Measurements from ENCODE around the gene APOL2. TPM values are rescaled to one million over a fixed set of nuclear protein-coding genes. Genes with fewer than 3 reads are reported as not detected.
"Not testable (repeated sequence)": the region's sequence is repeated elsewhere in the genome, so short reads cannot be mapped to it uniquely, and the experiment has no call there.

APOL2 gene
- total and polyA plus RNA-seq, 4 donors, result 26.4 to 62.8 (median 36.3) TPM

DNA sequence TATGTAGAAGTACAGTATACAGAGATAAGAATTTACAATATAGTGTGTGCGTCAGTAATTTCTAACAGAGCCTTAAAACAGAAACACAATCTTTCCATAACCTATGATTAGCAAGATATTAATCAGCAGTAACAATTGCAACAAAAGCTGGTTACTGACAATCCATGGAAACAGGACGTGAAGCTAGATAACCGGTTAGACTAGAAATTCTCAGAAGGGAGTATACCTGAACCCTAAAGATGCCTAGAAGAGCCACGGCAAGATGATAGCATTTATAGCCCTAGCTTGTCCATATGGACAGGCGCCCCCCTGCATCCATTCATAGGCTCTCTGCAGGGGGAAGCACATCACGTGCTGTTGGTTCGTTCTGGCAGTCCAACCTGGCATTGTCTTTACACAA is 35.9 kb downstream of the APOL2 start:
- H3K27ac ChIP-seq (ENCODE audit: low read depth in 1 of 2, low read length in 2 of 2); H3K36me3 ChIP-seq (ENCODE audit: control insufficient read depth in 1 of 2, insufficient read depth in 2 of 2, low read length in 1 of 2); ATAC-seq (ENCODE audit: low FRiP score); H3K4me3 ChIP-seq (ENCODE audit: low read length in 2 of 2); H3K9me3 ChIP-seq (ENCODE audit: control insufficient read depth, low read length); intact Hi-C loops (cut with DNase I); DNase-seq; H3K4me1 ChIP-seq (ENCODE audit: control insufficient read depth in 1 of 2, insufficient read depth in 2 of 2, low read length in 2 of 2); H3K27me3 ChIP-seq (ENCODE audit: control insufficient read depth in 1 of 2, insufficient read depth in 2 of 2, low read length in 1 of 2): not testable (repeated sequence)
- 88 to 93% methylated on average over 7 of the region's 7 CpGs for WGBS, 2 donors

DNA sequence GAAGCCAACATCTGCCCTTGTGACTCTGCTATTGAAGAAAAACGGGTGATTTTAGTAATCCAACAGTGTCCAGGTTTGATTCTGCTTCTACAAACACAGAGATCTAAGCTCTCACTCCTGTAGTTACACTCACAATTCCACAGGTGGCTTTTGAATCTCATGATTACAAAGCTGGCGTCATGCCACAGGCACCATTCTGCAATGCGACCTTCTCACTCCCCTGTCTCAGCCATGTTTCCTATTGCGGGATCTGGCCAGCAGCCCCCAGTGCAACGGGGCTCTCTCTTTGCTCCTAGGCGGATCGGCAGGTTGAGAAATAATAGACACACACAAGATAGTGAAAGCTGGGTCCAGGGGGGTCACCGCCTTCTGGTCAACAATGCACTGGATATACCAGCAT is 36.4 kb downstream of the APOL2 start:
- ATAC-seq (ENCODE audit: low FRiP score); H3K4me3 ChIP-seq (ENCODE audit: low read length in 2 of 2); H3K36me3 ChIP-seq (ENCODE audit: control insufficient read depth in 1 of 2, insufficient read depth in 2 of 2, low read length in 1 of 2); intact Hi-C loops (cut with DNase I); H3K27me3 ChIP-seq (ENCODE audit: control insufficient read depth in 1 of 2, insufficient read depth in 2 of 2, low read length in 1 of 2); DNase-seq; H3K4me1 ChIP-seq (ENCODE audit: control insufficient read depth in 1 of 2, insufficient read depth in 2 of 2, low read length in 2 of 2); H3K27ac ChIP-seq (ENCODE audit: low read depth in 1 of 2, low read length in 2 of 2); H3K9me3 ChIP-seq (ENCODE audit: control insufficient read depth, low read length): not testable (repeated sequence)
- WGBS, 2 donors, result 80 to 81% methylated on average over 8 of the region's 8 CpGs

DNA sequence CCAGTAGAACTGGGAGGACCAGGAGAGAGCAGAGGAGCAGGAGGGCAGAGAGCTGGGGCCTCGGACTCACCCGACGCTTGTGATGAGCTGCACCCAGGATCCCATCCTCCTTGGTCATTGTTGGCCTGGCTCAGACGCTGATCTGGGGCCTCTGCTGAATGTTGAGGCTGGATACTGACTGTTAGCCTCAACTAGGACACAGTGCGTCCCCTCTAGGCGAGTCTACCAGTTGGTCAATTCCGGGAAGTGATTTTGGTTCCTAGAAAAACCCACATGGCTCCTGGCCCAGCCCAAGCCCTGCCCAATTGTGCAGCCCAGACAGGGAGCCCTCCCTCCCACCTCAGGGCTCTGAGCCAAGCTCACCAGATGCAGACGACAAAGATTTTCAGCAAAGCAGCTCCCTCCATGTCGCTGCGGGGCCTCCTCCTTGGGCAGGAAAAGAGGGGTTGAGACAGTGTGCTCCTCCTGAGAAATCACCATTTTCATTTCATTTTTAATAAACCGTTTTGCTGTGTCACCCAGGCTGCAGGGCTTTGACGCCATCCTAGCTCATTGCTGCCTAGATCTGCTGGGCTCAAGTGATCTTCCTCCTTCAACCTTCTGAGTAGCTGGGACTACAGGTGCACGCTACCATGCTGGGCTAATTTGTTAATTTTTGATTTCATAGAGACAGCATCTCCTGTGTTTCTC is 37.6 kb downstream of the APOL2 start, which contains the start of gene APOL4:
APOL4 (minus strand) TSS at position 180 of the 690 bp plus-strand sequence; CDS start at position 105, 75 bp downstream.
- Histone ChIP-seq H3K9me3 (ENCODE audit: control insufficient read depth, low read length) (no peaks in the 10 kb centered on the region), H3K4me3 (ENCODE audit: low read length in 2 of 2) (no peak within 1 kb of the TSS), H3K27me3 (ENCODE audit: control insufficient read depth in 1 of 2, insufficient read depth in 2 of 2, low read length in 1 of 2) (no peaks in the 10 kb centered on the region), H3K4me1 (ENCODE audit: control insufficient read depth in 1 of 2, insufficient read depth in 2 of 2, low read length in 2 of 2) (no peaks in the 10 kb centered on the region), H3K27ac (ENCODE audit: low read depth in 1 of 2, low read length in 2 of 2) (no peak within 1 kb of the TSS), H3K36me3 (ENCODE audit: control insufficient read depth in 1 of 2, insufficient read depth in 2 of 2, low read length in 1 of 2) (no peaks in the 10 kb centered on the region)
- intact Hi-C loops (cut with DNase I), result no loop called here
- 29 to 35% methylated on average over 13 of the region's 13 CpGs for WGBS, 2 donors
- DNase-seq (peak; percentile 73 to 88), ATAC-seq (ENCODE audit: low FRiP score) (peak; percentile 83)

DNA sequence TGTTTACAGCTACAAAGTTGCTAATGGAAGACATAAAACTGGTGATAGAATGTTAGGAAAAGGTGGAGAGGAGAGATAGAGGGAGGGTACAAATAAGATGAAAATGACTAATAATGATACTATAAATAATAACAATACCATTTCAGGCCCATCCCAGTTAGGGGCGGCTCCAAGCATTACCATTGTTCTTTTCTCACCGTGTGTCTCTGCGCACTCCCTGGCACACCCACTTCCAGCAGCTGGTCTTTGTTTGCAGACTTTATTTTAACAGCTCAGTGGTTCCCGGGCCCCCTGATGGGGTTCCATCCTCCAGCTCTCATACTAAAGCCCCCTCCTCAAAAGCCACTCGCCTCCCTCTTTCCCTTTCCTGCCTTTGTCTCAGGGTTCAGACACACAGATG is 38.3 kb downstream of the APOL2 start:
- DNase-seq; H3K4me1 ChIP-seq (ENCODE audit: control insufficient read depth in 1 of 2, insufficient read depth in 2 of 2, low read length in 2 of 2); H3K27ac ChIP-seq (ENCODE audit: low read depth in 1 of 2, low read length in 2 of 2); H3K27me3 ChIP-seq (ENCODE audit: control insufficient read depth in 1 of 2, insufficient read depth in 2 of 2, low read length in 1 of 2); ATAC-seq (ENCODE audit: low FRiP score); H3K36me3 ChIP-seq (ENCODE audit: control insufficient read depth in 1 of 2, insufficient read depth in 2 of 2, low read length in 1 of 2); intact Hi-C loops (cut with DNase I); H3K4me3 ChIP-seq (ENCODE audit: low read length in 2 of 2); H3K9me3 ChIP-seq (ENCODE audit: control insufficient read depth, low read length): not testable (repeated sequence)
- 94 to 100% methylated on average over 1 of the region's 5 CpGs for WGBS, 2 donors

DNA sequence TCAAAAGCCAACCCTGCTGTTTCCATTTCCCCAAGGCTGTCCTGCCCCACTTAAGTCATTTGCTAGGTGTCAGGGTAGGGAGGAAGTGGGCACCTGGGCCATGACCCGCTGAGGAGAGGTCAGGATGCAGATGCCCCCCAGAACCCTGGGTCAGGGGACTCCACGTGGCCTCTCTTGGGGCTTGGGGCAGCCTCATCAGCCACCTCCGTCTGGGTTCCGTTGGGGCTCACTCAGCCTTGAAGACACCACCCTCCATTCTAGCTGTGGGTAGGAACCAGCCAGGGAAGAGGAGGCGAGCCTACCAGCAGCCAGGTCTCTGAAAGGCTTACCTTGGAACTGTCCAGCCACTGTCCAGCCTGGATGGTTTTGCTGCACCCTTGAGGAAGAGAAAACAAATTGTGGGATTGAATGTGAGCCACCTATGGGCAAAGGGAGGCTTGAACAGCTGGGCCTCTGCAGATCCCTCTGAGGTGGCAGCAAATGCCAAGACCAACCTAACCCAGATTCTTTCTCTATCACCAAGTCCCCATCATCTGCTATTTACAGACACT is 40.3 kb downstream of the APOL2 start:
- Histone ChIP-seq H3K4me1 (ENCODE audit: control insufficient read depth in 1 of 2, insufficient read depth in 2 of 2, low read length in 2 of 2) (no peaks in the 10 kb centered on the region), H3K27me3 (ENCODE audit: control insufficient read depth in 1 of 2, insufficient read depth in 2 of 2, low read length in 1 of 2) (no peaks in the 10 kb centered on the region), H3K27ac (ENCODE audit: low read depth in 1 of 2, low read length in 2 of 2) (no peak overlapping the region), H3K36me3 (ENCODE audit: control insufficient read depth in 1 of 2, insufficient read depth in 2 of 2, low read length in 1 of 2) (no peaks in the 10 kb centered on the region), H3K4me3 (ENCODE audit: low read length in 2 of 2) (no peak overlapping the region), H3K9me3 (ENCODE audit: control insufficient read depth, low read length) (no peaks in the 10 kb centered on the region)
- WGBS, 2 donors, result 92 to 100% methylated on average over 5 of the region's 5 CpGs
- intact Hi-C loops (cut with DNase I), result loop anchor here in 1 of 2 donors (5.0 kb wide), 2 partner anchors 38 to 78 kb away; partner anchors contain the start of gene APOL2
- ATAC-seq (ENCODE audit: low FRiP score) (no peak), DNase-seq (no peak)

DNA sequence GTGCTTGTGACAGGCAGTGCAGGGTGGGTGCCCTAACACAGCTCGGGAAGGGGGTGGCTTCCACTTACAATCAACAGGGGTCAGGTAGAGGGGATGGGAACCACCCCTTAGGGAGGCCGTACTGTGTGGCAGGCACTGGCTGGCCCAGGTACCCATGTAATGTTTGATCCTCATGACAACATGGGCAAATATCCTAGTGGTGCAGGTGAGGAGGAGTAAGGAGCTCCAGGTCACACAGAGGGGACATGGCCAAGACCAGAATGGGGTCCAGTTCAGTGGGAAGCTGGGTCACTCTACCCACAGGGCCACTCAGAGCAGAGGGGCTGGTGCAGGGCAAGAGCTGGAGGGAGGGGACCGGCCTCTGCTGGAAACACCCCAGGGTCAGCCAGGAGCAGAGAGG is 40.8 kb downstream of the APOL2 start:
- intact Hi-C loops (cut with DNase I), result loop anchor here in 1 of 2 donors (5.0 kb wide), 2 partner anchors 39 to 79 kb away; partner anchors contain the start of gene APOL2
- no peaks in the 10 kb centered on the region for H3K36me3 ChIP-seq (ENCODE audit: control insufficient read depth in 1 of 2, insufficient read depth in 2 of 2, low read length in 1 of 2)
- H3K4me3 ChIP-seq (ENCODE audit: low read length in 2 of 2), result no peak overlapping the region
- DNase-seq, result no peak
- 95 to 98% methylated on average over 3 of the region's 3 CpGs for WGBS, 2 donors
- no peak for ATAC-seq (ENCODE audit: low FRiP score)
- no peaks in the 10 kb centered on the region for H3K4me1 ChIP-seq (ENCODE audit: control insufficient read depth in 1 of 2, insufficient read depth in 2 of 2, low read length in 2 of 2)
- no peak overlapping the region for H3K27ac ChIP-seq (ENCODE audit: low read depth in 1 of 2, low read length in 2 of 2)
- no peaks in the 10 kb centered on the region for H3K27me3 ChIP-seq (ENCODE audit: control insufficient read depth in 1 of 2, insufficient read depth in 2 of 2, low read length in 1 of 2)
- H3K9me3 ChIP-seq (ENCODE audit: control insufficient read depth, low read length), result no peaks in the 10 kb centered on the region

DNA sequence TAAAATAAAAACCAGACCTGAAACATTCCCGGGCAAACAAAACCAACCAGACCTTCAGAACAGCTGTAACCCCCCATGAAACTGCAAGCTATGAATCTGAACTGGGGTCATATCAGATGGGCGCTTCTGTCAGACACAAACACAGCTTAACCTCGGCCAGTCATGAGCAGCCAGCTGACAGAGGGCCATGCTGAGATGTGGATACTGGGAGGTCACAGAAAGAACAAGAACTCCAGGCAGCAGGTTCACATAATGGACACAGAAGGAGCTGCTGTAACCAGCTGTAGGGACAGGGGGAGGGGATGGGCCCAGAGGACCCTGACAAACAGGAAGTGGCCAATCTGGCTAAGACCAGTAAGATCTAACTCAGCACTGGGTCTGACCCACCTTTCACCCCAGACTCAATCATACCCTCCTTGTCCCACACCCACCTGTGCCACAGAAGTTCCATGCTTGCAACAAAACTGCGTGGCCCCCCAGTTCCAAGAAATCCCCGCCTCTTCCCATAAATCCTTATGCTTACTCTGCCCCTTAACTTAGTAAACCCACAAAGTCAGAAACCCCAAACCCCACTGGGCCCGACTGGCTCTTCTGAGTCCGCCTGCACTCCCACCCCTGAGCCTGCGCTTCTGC is 41.7 kb downstream of the APOL2 start:
- 65 to 72% methylated on average over 8 of the region's 8 CpGs for WGBS, 2 donors
- intact Hi-C loops (cut with DNase I), result loop anchor here in 1 of 2 donors (5.0 kb wide), 2 partner anchors 40 to 80 kb away; partner anchors contain the start of gene APOL2
- H3K9me3 ChIP-seq (ENCODE audit: control insufficient read depth, low read length), result no peaks in the 10 kb centered on the region
- no peaks in the 10 kb centered on the region for H3K4me1 ChIP-seq (ENCODE audit: control insufficient read depth in 1 of 2, insufficient read depth in 2 of 2, low read length in 2 of 2)
- no peaks in the 10 kb centered on the region for H3K27me3 ChIP-seq (ENCODE audit: control insufficient read depth in 1 of 2, insufficient read depth in 2 of 2, low read length in 1 of 2)
- H3K36me3 ChIP-seq (ENCODE audit: control insufficient read depth in 1 of 2, insufficient read depth in 2 of 2, low read length in 1 of 2), result no peaks in the 10 kb centered on the region
- no peak overlapping the region for H3K27ac ChIP-seq (ENCODE audit: low read depth in 1 of 2, low read length in 2 of 2)
- no peak overlapping the region for H3K4me3 ChIP-seq (ENCODE audit: low read length in 2 of 2)
- ATAC-seq (ENCODE audit: low FRiP score), result no peak
- DNase-seq, result no peak

DNA sequence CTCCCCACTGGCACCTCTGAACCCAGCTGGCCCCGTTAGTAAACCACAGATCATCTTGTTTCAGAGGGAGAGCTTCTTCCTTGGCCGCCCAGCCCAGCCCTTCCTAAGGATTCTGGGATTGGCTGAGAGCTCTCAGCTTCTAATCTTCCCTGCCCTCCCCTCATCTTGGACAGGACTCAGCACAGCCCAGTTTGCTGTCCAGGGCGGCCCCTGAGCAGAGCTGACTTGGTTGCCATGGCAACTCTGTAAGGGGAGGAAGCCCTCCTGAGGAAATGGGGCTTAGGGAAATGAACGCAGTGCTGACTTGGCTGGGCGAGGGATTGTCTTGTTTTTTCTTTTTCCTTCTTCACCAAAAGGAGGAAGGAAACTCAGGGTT is 42.3 kb downstream of the APOL2 start:
- Histone ChIP-seq H3K4me3 (ENCODE audit: low read length in 2 of 2) (no peak overlapping the region), H3K36me3 (ENCODE audit: control insufficient read depth in 1 of 2, insufficient read depth in 2 of 2, low read length in 1 of 2) (no peaks in the 10 kb centered on the region), H3K27ac (ENCODE audit: low read depth in 1 of 2, low read length in 2 of 2) (no peak overlapping the region), H3K9me3 (ENCODE audit: control insufficient read depth, low read length) (no peaks in the 10 kb centered on the region), H3K4me1 (ENCODE audit: control insufficient read depth in 1 of 2, insufficient read depth in 2 of 2, low read length in 2 of 2) (no peaks in the 10 kb centered on the region), H3K27me3 (ENCODE audit: control insufficient read depth in 1 of 2, insufficient read depth in 2 of 2, low read length in 1 of 2) (no peaks in the 10 kb centered on the region)
- DNase-seq (peak; percentile 66 to 80), ATAC-seq (ENCODE audit: low FRiP score) (no peak)
- WGBS, 2 donors, result 45 to 49% methylated on average over 5 of the region's 5 CpGs
- intact Hi-C loops (cut with DNase I), result loop anchor here in 1 of 2 donors (5.0 kb wide), 2 partner anchors 40 to 80 kb away; partner anchors contain the start of gene APOL2
